ENCODE data around the gene OR5AU1. TPM values are rescaled to one million over a fixed set of nuclear protein-coding genes. Genes with fewer than 3 reads are reported as not detected.
"Not testable (repeated sequence)": the region's sequence is repeated elsewhere in the genome, so short reads cannot be mapped to it uniquely, and the experiment has no call there.

Gene OR5AU1
- total RNA-seq, 1 experiment from 2014 or later: not detected

DNA sequence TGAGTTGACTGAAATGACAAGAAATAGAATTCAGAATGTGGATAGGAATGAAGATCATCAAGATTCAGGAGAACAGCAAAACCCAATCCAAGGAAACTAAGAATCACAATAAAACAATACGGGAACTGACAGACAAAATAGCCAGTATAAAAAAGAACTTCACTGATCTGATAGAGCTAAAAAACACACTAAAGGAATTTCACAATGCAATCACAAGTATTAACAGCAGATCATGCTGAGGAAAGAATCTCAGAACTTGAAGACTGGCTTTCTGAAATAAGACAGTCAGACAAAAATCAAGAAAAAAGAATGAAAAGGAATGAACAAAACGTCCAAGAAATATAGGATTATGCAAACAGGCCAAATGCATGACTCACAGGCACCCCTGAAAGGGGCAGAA, 15.3 kb upstream of the OR5AU1 start:
- DNase-seq: no peak
- no peaks in the 10 kb centered on the region for H3K36me3 ChIP-seq (ENCODE audit: low read depth, low read length)
- H3K4me1 ChIP-seq (ENCODE audit: insufficient read depth, low read length): no peaks in the 10 kb centered on the region
- no peaks in the 10 kb centered on the region for H3K9me3 ChIP-seq (ENCODE audit: low read length)
- ChIA-PET POLR2A (ENCODE audit: unreplicated experiment) (no interaction called here), CTCF (no interaction called here)
- H4K20me1 ChIP-seq (ENCODE audit: low read length): no peaks in the 10 kb centered on the region
- no TSS peak for BruUV-seq (replicated peaks)
- no peaks in the 10 kb centered on the region for H3F3A ChIP-seq (ENCODE audit: low read length, unreplicated experiment)
- H3K4me3 ChIP-seq (ENCODE audit: low read length): no peak overlapping the region
- no peaks in the 10 kb centered on the region for H3K9me2 ChIP-seq (replicated peaks; ENCODE audit: low read length)
- H3K27ac ChIP-seq (ENCODE audit: low read length): no peak overlapping the region
- H3K79me2 ChIP-seq (ENCODE audit: low read length): no peaks in the 10 kb centered on the region
- H3K4me2 ChIP-seq (ENCODE audit: low read length): no peak overlapping the region
- intact Hi-C loops (cut with micrococcal nuclease): no loop called here
- peaks cover 46% of the 10 kb centered on the region for H3K27me3 ChIP-seq (ENCODE audit: low read length)
- no peak overlapping the region for H2AFZ ChIP-seq (ENCODE audit: low read length)
- no peak for TF ChIP-seq EZH2 (IDR thresholded peaks at IDR 0.05; ENCODE audit: low read length, unreplicated experiment)
- no peak for TF ChIP-seq EZH2phosphoT487 (IDR thresholded peaks at IDR 0.05; ENCODE audit: borderline replicate concordance, low read length)
- TF ChIP-seq, protein P1, sequence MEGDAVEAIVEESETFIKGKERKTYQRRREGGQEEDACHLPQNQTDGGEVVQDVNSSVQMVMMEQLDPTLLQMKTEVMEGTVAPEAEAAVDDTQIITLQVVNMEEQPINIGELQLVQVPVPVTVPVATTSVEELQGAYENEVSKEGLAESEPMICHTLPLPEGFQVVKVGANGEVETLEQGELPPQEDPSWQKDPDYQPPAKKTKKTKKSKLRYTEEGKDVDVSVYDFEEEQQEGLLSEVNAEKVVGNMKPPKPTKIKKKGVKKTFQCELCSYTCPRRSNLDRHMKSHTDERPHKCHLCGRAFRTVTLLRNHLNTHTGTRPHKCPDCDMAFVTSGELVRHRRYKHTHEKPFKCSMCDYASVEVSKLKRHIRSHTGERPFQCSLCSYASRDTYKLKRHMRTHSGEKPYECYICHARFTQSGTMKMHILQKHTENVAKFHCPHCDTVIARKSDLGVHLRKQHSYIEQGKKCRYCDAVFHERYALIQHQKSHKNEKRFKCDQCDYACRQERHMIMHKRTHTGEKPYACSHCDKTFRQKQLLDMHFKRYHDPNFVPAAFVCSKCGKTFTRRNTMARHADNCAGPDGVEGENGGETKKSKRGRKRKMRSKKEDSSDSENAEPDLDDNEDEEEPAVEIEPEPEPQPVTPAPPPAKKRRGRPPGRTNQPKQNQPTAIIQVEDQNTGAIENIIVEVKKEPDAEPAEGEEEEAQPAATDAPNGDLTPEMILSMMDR (conservative IDR thresholded peaks at IDR 0.05; ENCODE audit: low read depth, low read length): no peak
- ATAC-seq: no peak
- H3K9ac ChIP-seq (ENCODE audit: low read length): no peak overlapping the region

DNA sequence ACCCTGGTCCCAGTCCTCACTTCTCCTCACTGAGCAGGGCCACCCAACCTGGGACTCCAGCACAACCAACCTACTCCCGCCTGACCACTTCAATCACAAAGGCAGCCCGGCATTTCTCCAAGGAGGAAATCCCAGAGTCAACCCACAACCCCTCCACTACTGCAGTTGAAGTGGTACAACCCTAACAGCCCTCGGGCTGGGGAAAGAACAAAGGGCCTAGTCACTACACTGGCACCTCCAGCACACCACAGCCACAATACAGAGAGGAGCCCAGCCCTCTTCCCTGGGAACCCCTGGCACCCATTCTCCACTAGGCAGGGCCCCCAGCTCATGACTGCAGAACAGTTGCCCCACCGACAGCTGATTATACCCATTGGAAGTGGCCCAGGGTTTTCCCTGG, 13.7 kb upstream of the OR5AU1 start:
- Histone ChIP-seq H3K79me2 (ENCODE audit: low read length) (no peaks in the 10 kb centered on the region), H3K4me1 (ENCODE audit: insufficient read depth, low read length) (no peaks in the 10 kb centered on the region), H3K27ac (ENCODE audit: low read length) (no peak overlapping the region), H2AFZ (ENCODE audit: low read length) (no peak overlapping the region), H3K4me3 (ENCODE audit: low read length) (no peak overlapping the region), H3K27me3 (ENCODE audit: low read length) (peaks cover 45% of the 10 kb centered on the region), H3K9me3 (ENCODE audit: low read length) (no peaks in the 10 kb centered on the region), H4K20me1 (ENCODE audit: low read length) (no peaks in the 10 kb centered on the region), H3K9ac (ENCODE audit: low read length) (no peak overlapping the region), H3F3A (ENCODE audit: low read length, unreplicated experiment) (no peaks in the 10 kb centered on the region), H3K4me2 (ENCODE audit: low read length) (no peak overlapping the region), H3K36me3 (ENCODE audit: low read depth, low read length) (no peaks in the 10 kb centered on the region), H3K9me2 (replicated peaks; ENCODE audit: low read length) (no peaks in the 10 kb centered on the region)
- ChIA-PET CTCF (no interaction called here), POLR2A (ENCODE audit: unreplicated experiment) (no interaction called here)
- TF ChIP-seq EZH2phosphoT487 (IDR thresholded peaks at IDR 0.05; ENCODE audit: borderline replicate concordance, low read length) (no peak), EZH2 (IDR thresholded peaks at IDR 0.05; ENCODE audit: low read length, unreplicated experiment) (no peak)
- TF ChIP-seq, protein P1 (conservative IDR thresholded peaks at IDR 0.05; ENCODE audit: low read depth, low read length): no peak
- BruUV-seq (replicated peaks): no TSS peak
- intact Hi-C loops (cut with micrococcal nuclease): no loop called here
- DNase-seq: no peak
- ATAC-seq: no peak

DNA sequence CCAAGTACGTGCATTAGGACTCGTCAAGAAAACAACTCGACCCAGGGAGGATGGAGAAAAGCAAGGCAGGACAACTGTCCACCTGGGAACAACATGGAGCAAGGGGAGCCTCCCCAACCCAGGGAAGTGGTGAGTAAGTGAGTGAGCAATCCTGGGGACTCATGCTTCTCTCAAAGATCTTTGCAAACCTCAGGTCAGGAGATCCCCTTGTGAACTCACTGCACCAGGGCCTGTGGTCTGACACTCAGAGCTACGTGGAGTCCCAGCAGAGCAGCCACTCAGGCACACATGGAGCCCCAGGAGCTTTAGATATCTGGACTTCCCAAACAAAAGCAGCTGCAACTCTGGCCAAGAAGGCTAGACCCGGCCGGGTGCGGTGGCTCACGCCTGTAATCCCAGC, 12.2 kb upstream of the OR5AU1 start:
- CTCF ChIA-PET: no interaction called here

DNA sequence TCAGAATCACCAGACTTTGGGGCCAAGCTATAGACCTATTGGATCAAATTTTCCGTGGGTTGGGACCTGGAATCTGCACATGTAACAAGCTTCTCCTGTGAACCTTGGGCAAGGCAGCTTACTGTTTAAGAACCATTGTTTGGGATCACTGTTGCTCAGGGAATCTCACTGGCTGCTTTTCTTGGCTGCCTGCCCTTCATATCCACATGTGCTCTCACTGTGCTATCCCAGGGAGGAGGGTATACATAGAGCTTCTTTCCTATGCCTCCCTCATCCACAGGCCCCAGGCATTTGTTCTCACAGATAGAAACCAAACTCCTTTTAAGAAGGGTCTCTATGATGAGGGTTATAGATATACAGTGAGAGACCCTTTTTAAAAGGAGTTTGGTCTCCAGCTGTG, 9.8 kb upstream of the OR5AU1 start:
- H3K27me3 ChIP-seq (ENCODE audit: low read length): peaks cover 51% of the 10 kb centered on the region
- H3K9me3 ChIP-seq (ENCODE audit: low read length); DNase-seq; CTCF ChIA-PET; H3K9ac ChIP-seq (ENCODE audit: low read length); BruUV-seq (replicated peaks); H3K9me2 ChIP-seq (replicated peaks; ENCODE audit: low read length); H3K79me2 ChIP-seq (ENCODE audit: low read length); ATAC-seq; H4K20me1 ChIP-seq (ENCODE audit: low read length); H3F3A ChIP-seq (ENCODE audit: low read length, unreplicated experiment); H3K4me1 ChIP-seq (ENCODE audit: insufficient read depth, low read length); H3K36me3 ChIP-seq (ENCODE audit: low read depth, low read length); H2AFZ ChIP-seq (ENCODE audit: low read length); H3K4me2 ChIP-seq (ENCODE audit: low read length); intact Hi-C loops (cut with micrococcal nuclease); POLR2A ChIA-PET (ENCODE audit: unreplicated experiment); H3K27ac ChIP-seq (ENCODE audit: low read length); H3K4me3 ChIP-seq (ENCODE audit: low read length): not testable (repeated sequence)

More for the DNA sequence above, 12.2 kb upstream of the OR5AU1 start:
- no peak for DNase-seq
- H3K9ac ChIP-seq (ENCODE audit: low read length): no peak overlapping the region
- H3K27ac ChIP-seq (ENCODE audit: low read length): no peak overlapping the region
- H3F3A ChIP-seq (ENCODE audit: low read length, unreplicated experiment): no peaks in the 10 kb centered on the region
- no TSS peak for BruUV-seq (replicated peaks)
- no peaks in the 10 kb centered on the region for H4K20me1 ChIP-seq (ENCODE audit: low read length)
- no peaks in the 10 kb centered on the region for H3K9me2 ChIP-seq (replicated peaks; ENCODE audit: low read length)
- ATAC-seq: no peak
- no peaks in the 10 kb centered on the region for H3K4me1 ChIP-seq (ENCODE audit: insufficient read depth, low read length)
- H3K79me2 ChIP-seq (ENCODE audit: low read length): no peaks in the 10 kb centered on the region
- peaks cover 36% of the 10 kb centered on the region for H3K27me3 ChIP-seq (ENCODE audit: low read length)
- POLR2A ChIA-PET (ENCODE audit: unreplicated experiment): no interaction called here
- H3K36me3 ChIP-seq (ENCODE audit: low read depth, low read length): no peaks in the 10 kb centered on the region
- H2AFZ ChIP-seq (ENCODE audit: low read length): no peak overlapping the region
- no peak overlapping the region for H3K4me3 ChIP-seq (ENCODE audit: low read length)
- TF ChIP-seq EZH2 (IDR thresholded peaks at IDR 0.05; ENCODE audit: low read length, unreplicated experiment): no peak
- H3K4me2 ChIP-seq (ENCODE audit: low read length): no peak overlapping the region
- intact Hi-C loops (cut with micrococcal nuclease): no loop called here
- no peaks in the 10 kb centered on the region for H3K9me3 ChIP-seq (ENCODE audit: low read length)

DNA sequence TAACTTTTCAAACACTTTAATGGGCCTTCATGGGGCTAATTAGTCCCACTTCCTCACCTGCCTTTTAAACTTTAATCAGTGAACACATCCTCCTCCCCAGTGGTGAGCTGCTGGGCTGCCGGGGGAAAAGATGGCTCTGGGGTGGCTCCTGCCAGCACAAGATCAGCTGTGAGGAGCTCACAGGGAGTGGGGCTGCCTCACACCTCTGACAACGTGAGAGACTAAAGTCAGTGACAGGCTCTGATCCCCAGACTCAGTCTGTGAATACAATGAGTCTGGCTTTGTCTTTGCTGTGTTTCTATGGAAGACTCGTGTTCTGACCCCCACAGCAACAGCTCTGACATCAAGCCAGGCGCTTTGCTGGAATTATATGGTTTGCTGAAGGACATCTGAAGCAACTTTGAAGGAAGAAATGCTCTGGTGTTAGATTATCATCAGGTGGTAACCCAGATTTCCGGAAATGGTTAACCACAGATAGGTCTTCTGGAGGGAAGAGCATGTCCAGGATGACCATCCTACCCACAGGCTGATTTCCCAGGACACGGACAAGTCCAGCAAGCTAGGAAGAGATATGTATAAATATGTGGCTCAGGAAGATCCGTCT, 9.2 kb upstream of the OR5AU1 start:
- H3K4me1 ChIP-seq (ENCODE audit: insufficient read depth, low read length); H3K9me2 ChIP-seq (replicated peaks; ENCODE audit: low read length); H3K36me3 ChIP-seq (ENCODE audit: low read depth, low read length); H3K4me2 ChIP-seq (ENCODE audit: low read length); POLR2A ChIA-PET (ENCODE audit: unreplicated experiment); DNase-seq; H3K27ac ChIP-seq (ENCODE audit: low read length); H3K4me3 ChIP-seq (ENCODE audit: low read length); intact Hi-C loops (cut with micrococcal nuclease); H4K20me1 ChIP-seq (ENCODE audit: low read length); BruUV-seq (replicated peaks); H3K9ac ChIP-seq (ENCODE audit: low read length); H3K9me3 ChIP-seq (ENCODE audit: low read length); H3K79me2 ChIP-seq (ENCODE audit: low read length); H3F3A ChIP-seq (ENCODE audit: low read length, unreplicated experiment); CTCF ChIA-PET; ATAC-seq; H2AFZ ChIP-seq (ENCODE audit: low read length): not testable (repeated sequence)
- H3K27me3 ChIP-seq (ENCODE audit: low read length): peaks cover 57% of the 10 kb centered on the region

Measured in PC-3 (cell line).